Right kidney (tissue), 1 donor: ENCODE data around the gene SYT2.

ENCODE experiments used
- DNase-seq: peaks from one replicate; pipeline ENCODE4 v3.0.0-alpha.2; 2016

Gene SYT2

DNA sequence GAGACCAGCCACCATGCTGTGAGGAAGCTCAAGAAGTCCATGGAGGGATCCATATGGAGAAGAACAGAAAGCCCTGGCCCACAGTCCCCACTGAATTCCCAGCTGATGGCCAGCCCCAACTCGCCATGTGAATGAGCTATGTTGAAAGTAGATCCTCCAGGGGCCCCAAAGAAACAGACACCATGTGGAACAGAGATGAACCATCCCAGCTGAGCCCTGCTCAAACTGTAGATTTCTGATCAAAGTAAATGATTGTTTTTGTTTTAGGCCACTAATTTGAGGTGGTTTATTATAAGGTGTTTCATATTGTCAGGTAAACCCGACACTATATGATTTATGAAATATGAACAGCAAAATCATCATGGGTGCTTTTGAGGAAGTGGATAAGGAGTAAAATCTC lies 32.8 kb downstream of the SYT2 start:
- DNase-seq, result no peak

DNA sequence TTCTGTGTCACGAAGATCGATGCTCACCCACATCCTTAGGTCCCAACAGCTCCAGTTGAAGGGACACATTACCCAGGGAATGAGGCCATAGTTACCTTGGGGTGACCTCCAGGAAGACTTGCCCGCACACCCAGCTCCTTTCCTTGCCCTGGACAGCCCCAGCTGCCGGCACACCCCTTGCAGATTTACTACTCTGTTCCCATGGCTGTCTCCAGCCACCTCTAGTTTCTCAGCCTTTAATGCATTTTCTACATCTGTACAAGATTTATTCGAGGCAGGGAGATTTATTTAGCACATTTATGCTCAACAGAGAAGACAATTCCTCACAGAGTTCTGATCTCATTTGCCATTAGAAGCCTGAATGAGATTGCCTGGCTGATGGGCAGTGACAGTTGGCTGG lies 36.7 kb downstream of the SYT2 start:
- no peak for DNase-seq

DNA sequence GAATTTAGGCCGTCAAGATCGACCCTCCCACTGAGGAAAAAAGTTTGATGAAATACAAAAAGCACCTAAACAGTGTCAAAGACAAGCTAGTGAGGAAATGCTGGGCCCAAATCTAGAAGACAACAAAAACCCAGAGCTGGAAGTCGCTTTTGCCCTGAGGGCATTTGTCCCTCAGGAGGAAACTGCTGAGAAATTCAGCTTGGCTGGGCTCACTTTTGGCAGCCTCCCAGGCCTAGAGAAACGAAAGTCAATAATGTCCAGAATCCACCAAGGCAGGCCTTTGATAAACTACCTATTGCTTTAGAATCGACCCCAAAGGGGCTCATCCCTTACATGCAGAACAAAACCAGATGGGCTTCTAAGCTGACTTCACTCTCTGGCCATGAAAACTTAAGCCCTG lies 38.9 kb downstream of the SYT2 start:
- DNase-seq, result no peak

- no peak for DNase-seq
Observed at GRCh38 chr1:202665417-202665816, 44.8 kb downstream of the SYT2 start.

GRCh38 chr1:202664083-202664482 lies 46.2 kb downstream of the SYT2 start:
- no peak for DNase-seq

- no peak for DNase-seq
Observed at GRCh38 chr1:202663131-202663530, 47.1 kb downstream of the SYT2 start.

DNA sequence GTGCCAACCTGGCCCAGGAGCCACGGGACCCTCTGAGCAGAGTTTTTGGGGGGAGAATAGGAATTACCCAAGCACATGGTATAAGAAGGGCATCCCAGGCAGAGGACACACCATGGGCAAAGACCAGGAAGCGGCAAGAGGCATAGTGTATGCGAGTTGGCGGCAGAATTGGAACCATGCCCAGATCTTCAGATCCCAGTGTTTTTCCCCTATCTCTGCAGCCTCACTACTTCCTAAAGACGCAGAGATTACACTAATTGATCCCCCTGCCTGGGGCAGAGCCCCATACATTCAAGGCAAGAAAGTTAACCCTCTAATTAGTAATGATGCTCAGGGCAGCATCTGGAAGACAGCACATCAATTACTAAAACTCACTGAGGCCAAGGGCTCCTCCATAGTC lies 48.2 kb downstream of the SYT2 start:
- DNase-seq, result no peak

- no peak for DNase-seq
Observed at GRCh38 chr1:202661136-202661845, 49.0 kb downstream of the SYT2 start.

DNA sequence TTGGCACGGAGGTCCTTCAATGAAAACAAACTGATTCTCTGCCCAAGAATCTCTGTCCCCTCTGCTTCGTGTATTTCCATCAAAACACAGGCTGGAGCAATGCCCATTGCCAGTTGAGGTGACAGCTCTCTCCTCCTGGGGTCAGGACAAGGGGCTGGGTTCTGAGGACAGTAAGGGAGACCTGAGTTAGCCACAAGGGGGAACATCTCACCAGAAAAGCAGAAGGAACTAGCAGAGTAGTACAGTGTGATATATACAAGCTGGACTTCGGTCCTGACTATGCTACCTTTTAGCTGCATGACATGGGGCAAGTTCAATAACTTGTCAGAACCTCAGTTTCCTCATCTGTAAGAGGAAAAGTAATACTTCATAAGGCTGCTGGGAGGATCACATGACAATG lies 50.3 kb downstream of the SYT2 start:
- DNase-seq, result no peak

DNA sequence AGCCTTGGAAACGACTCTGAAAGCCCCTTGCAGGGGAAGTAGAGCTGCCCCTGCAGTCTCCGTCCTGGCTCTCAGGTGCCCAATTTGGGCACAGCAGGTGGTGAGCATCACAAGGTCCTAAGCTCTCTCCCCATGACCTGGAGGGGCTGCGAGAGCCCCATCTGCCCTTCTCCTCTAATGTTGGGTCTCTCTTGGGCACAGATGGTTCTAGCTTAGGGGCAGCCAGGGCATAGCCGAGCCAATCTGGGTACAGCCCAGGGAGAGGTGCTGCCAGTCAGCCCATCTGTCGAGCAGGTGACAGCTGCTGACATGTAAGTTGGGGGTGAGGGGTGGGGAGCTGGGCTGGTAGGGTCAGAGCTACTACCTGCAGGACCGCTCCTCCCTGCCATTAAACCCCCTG lies 50.7 kb downstream of the SYT2 start:
- DNase-seq, result no peak

DNA sequence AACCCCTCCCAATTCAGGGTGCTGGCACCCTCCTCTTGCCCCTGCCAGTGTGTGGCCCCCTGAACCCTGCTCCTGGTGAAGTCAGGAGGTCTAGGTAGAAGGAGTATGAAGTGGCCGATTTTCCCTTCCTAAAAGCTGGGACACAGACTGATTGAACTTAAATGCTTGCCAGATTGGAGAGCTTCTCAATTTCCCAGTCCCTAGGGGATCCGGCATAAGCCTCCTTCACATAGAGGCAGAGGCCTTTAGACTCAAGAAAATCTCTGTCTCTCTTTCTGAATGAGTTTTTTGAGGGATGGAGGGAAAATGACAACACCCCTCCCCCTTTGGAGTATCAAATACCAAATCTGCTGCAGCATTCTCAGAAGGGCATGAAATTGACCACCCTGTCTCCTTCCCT lies 51.5 kb downstream of the SYT2 start:
- no peak for DNase-seq

- no peak for DNase-seq
Observed at GRCh38 chr1:202658251-202658759, 51.9 kb downstream of the SYT2 start.

GRCh38 chr1:202656951-202657646 lies 53.2 kb downstream of the SYT2 start:
- no peak for DNase-seq

- no peak for DNase-seq
Observed at GRCh38 chr1:202656057-202656456, 54.2 kb downstream of the SYT2 start.

DNA sequence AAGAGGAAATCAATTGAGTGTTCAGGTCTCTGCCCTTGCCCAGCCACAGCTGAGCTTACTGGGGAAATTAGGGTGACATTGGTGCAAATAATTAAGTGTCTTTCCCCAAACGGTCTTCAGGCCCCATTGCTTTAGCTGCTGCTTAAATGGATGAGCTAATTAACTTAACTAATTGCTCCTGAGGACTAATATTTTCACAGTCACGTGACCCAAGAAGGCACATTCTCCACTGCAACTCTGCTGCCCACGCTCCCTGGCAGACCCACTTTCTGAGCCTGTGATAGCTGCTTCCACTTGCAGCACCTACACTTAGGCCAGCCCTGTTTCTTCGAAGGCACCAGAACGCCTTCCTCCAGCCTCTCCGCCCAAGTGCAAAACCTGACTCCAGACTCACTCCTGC lies 56.2 kb downstream of the SYT2 start:
- no peak for DNase-seq

DNA sequence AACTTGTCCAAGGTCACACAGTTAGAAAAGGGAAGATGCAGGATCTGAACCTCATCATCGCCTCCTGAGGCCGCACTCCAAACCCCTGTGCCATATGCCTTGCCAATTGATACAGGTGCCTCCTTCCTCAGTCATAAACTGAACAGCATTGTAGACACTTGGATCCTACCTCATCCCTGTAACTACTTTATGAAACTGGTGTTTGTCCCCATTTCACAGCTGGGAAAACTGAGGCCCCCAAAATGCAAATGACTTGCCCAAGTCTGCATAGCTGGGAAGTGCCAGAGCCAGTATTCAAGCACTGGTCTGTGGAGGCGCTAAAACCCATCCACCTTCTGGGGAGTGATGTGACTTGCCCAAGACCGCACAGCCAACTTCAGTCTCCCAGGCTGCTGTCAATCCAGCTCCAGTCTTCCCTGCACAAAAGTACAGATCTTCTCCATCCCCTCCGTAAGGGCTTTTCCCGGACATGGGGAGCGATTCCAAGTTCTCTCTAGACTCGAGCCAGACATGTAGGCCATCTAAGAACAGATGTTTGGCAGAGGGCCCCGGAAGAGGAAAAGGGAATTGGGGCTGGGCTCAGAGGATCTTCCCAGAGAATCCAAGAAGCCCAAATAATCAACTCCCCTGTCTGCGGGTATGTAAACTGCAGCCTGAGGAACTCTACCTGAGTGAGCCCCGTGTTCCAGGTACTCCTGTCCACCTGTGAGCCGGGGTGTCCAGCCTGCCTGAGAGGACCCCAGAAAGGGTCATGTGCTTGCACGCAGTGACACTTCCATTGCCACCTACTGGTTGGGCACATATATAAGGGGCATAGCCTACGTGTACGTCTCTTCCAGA lies 60.5 kb downstream of the SYT2 start:
- no peak for DNase-seq

GRCh38 chr1:202648605-202649226 lies 61.5 kb downstream of the SYT2 start:
- DNase-seq, result no peak

DNA sequence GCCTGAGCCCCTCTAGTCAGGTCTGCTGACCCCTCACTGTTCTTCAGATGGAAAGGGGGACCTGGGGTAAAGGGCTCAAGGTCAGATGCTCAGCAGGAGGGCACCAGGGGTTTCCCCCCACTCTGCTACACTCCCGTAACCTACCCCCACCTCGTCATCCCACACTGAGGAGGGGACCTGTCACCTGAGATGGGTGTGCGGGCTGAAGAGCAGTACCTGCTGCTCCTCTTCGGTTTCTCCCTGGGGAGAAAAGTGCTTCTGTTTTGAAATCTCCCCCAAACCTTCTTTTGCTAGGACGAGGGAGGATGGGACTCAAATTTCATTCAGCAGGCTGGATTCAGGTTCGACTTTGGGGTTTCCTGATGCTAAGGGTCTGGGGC lies 65.2 kb downstream of the SYT2 start:
- DNase-seq, result no peak

GRCh38 chr1:202644219-202645096 lies 65.8 kb downstream of the SYT2 start:
- no peak for DNase-seq

DNA sequence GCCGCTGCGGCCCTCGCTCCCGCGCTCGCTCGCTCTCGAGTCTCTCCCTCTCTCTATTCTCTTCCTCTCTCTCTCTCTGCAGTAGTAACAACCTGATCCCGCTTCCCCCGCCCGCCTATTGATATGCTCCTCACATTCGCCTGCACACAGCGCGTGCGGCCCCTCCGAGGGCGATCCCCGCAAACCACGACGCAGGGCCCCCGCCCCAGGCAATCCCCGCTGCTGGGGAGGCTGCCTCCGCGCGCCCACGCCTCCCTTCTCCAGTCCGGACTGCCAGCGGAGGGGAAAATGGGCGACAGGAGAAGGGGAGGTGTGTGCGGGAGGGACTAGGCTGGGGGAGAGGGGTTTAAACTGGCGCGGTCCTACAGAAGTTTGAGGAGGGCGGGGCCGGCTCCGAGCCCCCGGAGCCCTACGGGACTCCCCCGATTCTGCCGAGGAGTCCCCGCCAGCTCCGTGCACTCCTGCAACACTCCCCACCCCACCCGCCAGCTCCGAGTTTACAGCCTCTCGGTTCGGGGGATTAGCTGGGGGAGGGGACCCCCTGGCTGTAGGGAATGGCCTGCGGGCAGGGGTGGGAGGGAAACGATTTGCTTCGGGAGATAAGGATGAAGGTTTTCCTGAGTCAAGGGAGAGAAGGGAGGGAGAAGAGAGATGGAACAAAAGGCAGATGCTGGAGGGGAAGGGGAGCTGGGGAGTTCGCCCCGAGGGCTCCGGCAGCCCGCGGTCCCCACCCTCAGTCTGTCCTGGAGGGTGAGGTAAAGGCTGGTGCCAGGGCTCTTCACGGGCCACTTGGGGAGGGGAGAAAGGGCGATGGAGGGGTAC lies 66.6 kb downstream of the SYT2 start:
- peak; percentile 63 for DNase-seq
